K562 (cell line): ENCODE data around the gene YARS1. TPM values are rescaled to one million over a fixed set of nuclear protein-coding genes. Genes with fewer than 3 reads are reported as not detected.

Experiments
- AFF4 ChIP-seq: sonication (generic); formaldehyde crosslinking; IDR thresholded peaks from 2 replicates; pipeline ENCODE4 v1.8.0; 2023; ENCODE audit warnings: mild to moderate bottlenecking, missing genetic modification reagents
- CREB3 ChIP-seq: fragments of 450-650 bp; conservative IDR thresholded peaks from 2 replicates; pipeline ENCODE4 v1.6.1; 2016; ENCODE audit warnings: missing genetic modification characterization, low read depth, mild to moderate bottlenecking, missing compliant biosample characterization, moderate library complexity
- CTCF ChIP-seq, 3 experiments: IDR thresholded peaks in 2 of 3; conservative IDR thresholded peaks in 1 of 3; 2 replicates each; pipeline ENCODE4 v1.5.1; 2011 to 2012; ENCODE audit warnings: low read length in 3 of 3, mild to moderate bottlenecking in 3 of 3, control low read depth in 2 of 3, improper control_type of control experiment in 1 of 3, inconsistent platforms in 1 of 3, low read depth in 1 of 3, mixed read lengths in 1 of 3, moderate library complexity in 1 of 3; ENCODE audit not compliant: insufficient read depth in 2 of 3
- HIVEP1 ChIP-seq: fragments of 250-450 bp; sonication (Bioruptor Pico); IDR thresholded peaks from 2 replicates; pipeline ENCODE4 v1.4.0; 2020; ENCODE audit warnings: mild to moderate bottlenecking
- NEUROD1 ChIP-seq: fragments of 150-350 bp; IDR thresholded peaks from 2 replicates; pipeline ENCODE4 v1.6.1; 2014; ENCODE audit warnings: borderline replicate concordance, low read length, low read depth; ENCODE audit not compliant: partially characterized antibody
- NR1H2 ChIP-seq: sonication (generic); formaldehyde crosslinking; IDR thresholded peaks from 2 replicates; pipeline ENCODE4 v1.4.0; 2020; ENCODE audit warnings: mild to moderate bottlenecking, missing genetic modification reagents
- RAD21 ChIP-seq, 2 experiments: fragments of 250-450 bp in 1 of 2; fragments of 450-650 bp in 1 of 2; sonication (Bioruptor Pico) in 1 of 2; formaldehyde crosslinking in 1 of 2; IDR thresholded peaks in 1 of 2; conservative IDR thresholded peaks in 1 of 2; 2 replicates each; pipeline versions ENCODE4 v1.4.0 to v1.8.0; 2020 to 2022; ENCODE audit warnings: mild to moderate bottlenecking in 2 of 2, moderate library complexity in 1 of 2
- RBBP5 ChIP-seq: fragments of 200-600 bp; sonication (generic); IDR thresholded peaks from 2 replicates; pipeline ENCODE4 v1.6.1; 2012; ENCODE audit warnings: borderline replicate concordance, mild to moderate bottlenecking, low read length, control low read depth, inconsistent platforms; ENCODE audit not compliant: insufficient read depth, poor library complexity, severe bottlenecking
- RHOXF2B ChIP-seq: fragments of 250-450 bp; sonication (Bioruptor Pico); conservative IDR thresholded peaks from 2 replicates; pipeline ENCODE4 v1.5.1; 2021
- RUNX1 ChIP-seq: sonication (generic); IDR thresholded peaks from 2 replicates; pipeline ENCODE4 v1.6.1; 2016; ENCODE audit warnings: antibody characterized with exemption, low read depth
- TCF15 ChIP-seq: fragments of 250-450 bp; sonication (Bioruptor Pico); IDR thresholded peaks from 2 replicates; pipeline ENCODE4 v1.8.0; 2022; ENCODE audit warnings: moderate library complexity, mild to moderate bottlenecking, inconsistent platforms
- THRAP3 ChIP-seq: fragments of 450-650 bp; IDR thresholded peaks from 2 replicates; pipeline ENCODE4 v1.6.1; 2016; ENCODE audit warnings: mild to moderate bottlenecking, inconsistent platforms, borderline replicate concordance
- TSC22D4 ChIP-seq: fragments of 450-650 bp; IDR thresholded peaks from 2 replicates; pipeline ENCODE4 v1.6.1; 2016; ENCODE audit warnings: missing genetic modification characterization, missing biosample characterization, control low read depth
- ZBTB8A ChIP-seq: fragments of 450-650 bp; IDR thresholded peaks from 2 replicates; pipeline ENCODE4 v1.6.1; 2018; ENCODE audit warnings: mild to moderate bottlenecking, moderate library complexity; ENCODE audit not compliant: partially characterized antibody
- ZNF175 ChIP-seq: fragments of 200-800 bp; sonication (Bioruptor generic); IDR thresholded peaks from 2 replicates; pipeline ENCODE4 v1.6.1; 2016; ENCODE audit warnings: low read depth, mild to moderate bottlenecking, missing genetic modification characterization, missing compliant biosample characterization
- ZNF75A ChIP-seq: fragments of 450-650 bp; formaldehyde crosslinking; IDR thresholded peaks from 2 replicates; pipeline ENCODE4 v1.4.0; 2020; ENCODE audit warnings: mild to moderate bottlenecking
- polyA plus RNA-seq, 8 experiments: library from polyadenylated mRNA; depleted of rRNA in 4 of 8; stranded (reverse) in 5 of 8; unstranded in 3 of 8; fragments of >200 nt; fragmentation: Nextera tagmentation in 2 of 8; fragmentation: Illumina TruSeq in 1 of 8; extraction: Ambion mirVana in 2 of 8; extraction: Trizol in 1 of 8; gene quantifications; 2 replicates each; pipeline versions ENCODE4 v1.2.1 to v1.2.3, GENCODE V29; 2011 to 2014; ENCODE audit warnings: inconsistent platforms in 1 of 8, missing spikeins in 1 of 8
- total RNA-seq, 7 experiments: library from RNA; depleted of rRNA in 6 of 7; stranded (reverse); fragments of >200 nt in 6 of 7; fragmentation: Illumina TruSeq in 2 of 7; extraction: Trizol in 2 of 7; gene quantifications; 2 replicates each; pipeline versions ENCODE4 v1.2.1 to v1.2.3, GENCODE V29; 2011 to 2021; ENCODE audit warnings: low replicate concordance in 1 of 7
- TF ChIP-seq, protein P1 (sequence below), 3 experiments: fragments of 200-800 bp in 1 of 3; sonication (Bioruptor generic) in 1 of 3; sonication (generic) in 1 of 3; formaldehyde crosslinking in 1 of 3; IDR thresholded peaks; 2 replicates each; pipeline versions ENCODE4 v1.6.1 to v1.8.0; 2016 to 2022; ENCODE audit warnings: mild to moderate bottlenecking in 2 of 3, missing compliant biosample characterization in 2 of 3, missing genetic modification characterization in 2 of 3, missing genetic modification reagents in 1 of 3

The YARS1 gene
- total and polyA plus RNA-seq, 9 of the 15 experiments (the other 6 are each of a cell fraction or from before 2014, with no cell fraction given): 66.2 to 336 (median 201) TPM

- TF ChIP-seq CTCF (IDR thresholded peaks at IDR 0.05 in 2 of 3, conservative IDR thresholded peaks at IDR 0.05 in 1 of 3; ENCODE audit: insufficient read depth in 2 of 3, low read depth in 1 of 3, low read length in 3 of 3): 0 out of 6 replicates have a peak, but pooled peaks of 1 of the 3 experiments have one; percentile 8
- TF ChIP-seq RBBP5: peak; percentile 98
- TF ChIP-seq CREB3 (tag): no peak
- TF ChIP-seq NR1H2 (CRISPR knock-in tag): peak; percentile 98
- TF ChIP-seq TCF15 (CRISPR knock-in tag): no peak
- TF ChIP-seq ZNF175 (CRISPR knock-in tag): peak; percentile 35; the same call in 1 of the 2 replicates
- TF ChIP-seq, protein P1, sequence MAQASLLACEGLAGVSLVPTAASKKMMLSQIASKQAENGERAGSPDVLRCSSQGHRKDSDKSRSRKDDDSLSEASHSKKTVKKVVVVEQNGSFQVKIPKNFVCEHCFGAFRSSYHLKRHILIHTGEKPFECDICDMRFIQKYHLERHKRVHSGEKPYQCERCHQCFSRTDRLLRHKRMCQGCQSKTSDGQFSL (CRISPR knock-in tag; IDR thresholded peaks at IDR 0.05): peak; percentile 82
- TF ChIP-seq, protein P1 (tag; IDR thresholded peaks at IDR 0.05): no peak; a peak in 1 of 4 replicates
- TF ChIP-seq ZNF75A (CRISPR knock-in tag): 0 out of 2 replicates have a peak, but pooled peaks have one; percentile 43
- no peak for TF ChIP-seq TSC22D4
- peak; percentile 53; the same call in 1 of the 2 replicates for TF ChIP-seq HIVEP1
- no peak for TF ChIP-seq THRAP3
- peak; percentile 99 for TF ChIP-seq NEUROD1
- TF ChIP-seq RUNX1: peak; percentile 16; the same call in 1 of the 2 replicates
- peak; percentile 76 for TF ChIP-seq AFF4
- TF ChIP-seq RHOXF2B (CRISPR knock-in tag): no peak
- TF ChIP-seq RAD21 (CRISPR knock-in tag; conservative IDR thresholded peaks at IDR 0.05 in 1 of 2, IDR thresholded peaks at IDR 0.05 in 1 of 2): peak; percentile 31 to 44; a peak in 3 of 4 replicates
- no peak for TF ChIP-seq ZBTB8A
Observed at GRCh38 chr1:32817159-32817814, at the start of gene YARS1, which contains the start of gene S100PBP (continued).
